HG03575 (cell line): ENCODE results near the gene ANAPC13.

Source experiments
- ATAC-seq: cut with Tn5 transposase; IDR thresholded peaks from one replicate; pipeline ENCODE4 v1.9.1; 2021; ENCODE audit not compliant: unreplicated experiment, insufficient number of reproducible peaks, low FRiP score; ENCODE audit errors: extremely low read depth

ANAPC13 gene

GRCh38 chr3:134485718-134486576 lies at the start of gene ANAPC13, which contains the start of gene CEP63:
Gene ANAPC13, minus strand, starts transcription at chr3:134485985. Its CDS starts 3,081 bp downstream, at chr3:134482904.
Gene CEP63, plus strand, starts transcription at chr3:134486057. Its CDS starts 9,264 bp downstream, at chr3:134495321.
- ATAC-seq, result peak; percentile 51

GRCh38 chr3:134535186-134535970 lies 49.6 kb upstream of the ANAPC13 start:
- no peak for ATAC-seq

- ATAC-seq, result no peak
Observed at GRCh38 chr3:134533493-134533892, 47.7 kb upstream of the ANAPC13 start.

GRCh38 chr3:134527538-134528186 lies 41.9 kb upstream of the ANAPC13 start:
- no peak for ATAC-seq

- ATAC-seq, result no peak
Observed at GRCh38 chr3:134527037-134527436, 41.3 kb upstream of the ANAPC13 start.

GRCh38 chr3:134526319-134526718 lies 40.5 kb upstream of the ANAPC13 start:
- ATAC-seq, result no peak

- ATAC-seq, result no peak
Observed at GRCh38 chr3:134525293-134525692, 39.5 kb upstream of the ANAPC13 start.

GRCh38 chr3:134522541-134522940 lies 36.8 kb upstream of the ANAPC13 start:
- no peak for ATAC-seq

GRCh38 chr3:134517791-134518190 lies 32.0 kb upstream of the ANAPC13 start:
- no peak for ATAC-seq

GRCh38 chr3:134516905-134517304 lies 31.1 kb upstream of the ANAPC13 start:
- ATAC-seq, result no peak

GRCh38 chr3:134511500-134511899 lies 25.7 kb upstream of the ANAPC13 start:
- ATAC-seq, result no peak

- ATAC-seq, result no peak
Observed at GRCh38 chr3:134505485-134505884, 19.7 kb upstream of the ANAPC13 start.

GRCh38 chr3:134504132-134504531 lies 18.3 kb upstream of the ANAPC13 start:
- ATAC-seq, result no peak

GRCh38 chr3:134503266-134503665 lies 17.5 kb upstream of the ANAPC13 start:
- no peak for ATAC-seq

- ATAC-seq, result no peak
Observed at GRCh38 chr3:134496471-134497071, 10.8 kb upstream of the ANAPC13 start.

- no peak for ATAC-seq
Observed at GRCh38 chr3:134495980-134496379, 10.2 kb upstream of the ANAPC13 start.

GRCh38 chr3:134494495-134494894 lies 8.7 kb upstream of the ANAPC13 start:
- no peak for ATAC-seq

- ATAC-seq, result no peak
Observed at GRCh38 chr3:134487406-134487805, 1.6 kb upstream of the ANAPC13 start.

GRCh38 chr3:134486577-134487041 lies 824 bp upstream of the ANAPC13 start:
- ATAC-seq, result no peak
